Choroid plexus epithelial cell (primary cell): Measurements from ENCODE around the gene CLMP.
"Not testable (repeated sequence)": the region's sequence is repeated elsewhere in the genome, so short reads cannot be mapped to it uniquely, and the experiment has no call there.

Source experiments
- DNase-seq: peaks from one replicate; pipeline ENCODE4 v3.0.0-alpha.2; 2010; ENCODE audit warnings: low read depth
- H3K4me3 ChIP-seq: 2 replicates; pipeline ENCODE4 v1.5.1; 2011; ENCODE audit warnings: low read depth, mild to moderate bottlenecking, control low read depth, low read length, moderate library complexity
- TF ChIP-seq, protein P1 (sequence below): conservative IDR thresholded peaks from 2 replicates; pipeline ENCODE4 v1.5.1; 2011; ENCODE audit warnings: low read depth, mild to moderate bottlenecking, control low read depth, inconsistent platforms, low read length, moderate library complexity

The CLMP gene

DNA sequence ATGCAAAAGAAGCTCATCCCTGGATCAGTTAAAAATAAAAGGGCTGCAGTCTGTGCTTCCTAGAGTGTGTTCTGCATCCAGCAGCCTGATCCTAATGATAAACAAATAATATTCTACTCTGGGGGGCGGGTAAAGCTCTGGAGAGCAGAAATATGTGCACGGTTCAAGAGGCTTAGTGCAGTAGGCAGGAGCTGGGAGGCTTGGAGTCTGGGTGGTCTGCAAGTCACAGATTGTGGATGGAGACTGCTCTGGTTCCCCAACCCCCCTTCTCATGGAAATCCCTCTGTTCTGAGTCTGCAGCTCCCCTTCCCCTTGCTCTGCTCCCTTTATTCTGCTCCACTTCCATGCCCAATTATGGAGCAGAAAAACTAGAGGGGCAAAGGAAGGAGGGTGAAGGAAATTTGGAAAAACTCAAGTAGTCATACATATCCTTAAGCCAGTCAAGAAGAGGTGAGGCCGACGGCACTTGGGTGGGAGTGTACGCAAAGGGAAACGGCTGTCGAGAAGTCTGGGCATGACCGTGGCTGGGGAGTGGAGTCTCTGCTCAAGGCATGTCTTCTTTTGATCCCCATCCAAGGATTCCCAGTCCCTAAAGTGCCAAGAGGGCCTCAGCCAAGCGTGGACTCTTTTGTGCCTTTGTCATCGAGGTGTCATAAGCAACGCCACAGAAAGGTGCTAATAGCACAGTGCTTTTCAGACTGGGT lies 16.3 kb upstream of the CLMP start:
- TF ChIP-seq, protein P1, sequence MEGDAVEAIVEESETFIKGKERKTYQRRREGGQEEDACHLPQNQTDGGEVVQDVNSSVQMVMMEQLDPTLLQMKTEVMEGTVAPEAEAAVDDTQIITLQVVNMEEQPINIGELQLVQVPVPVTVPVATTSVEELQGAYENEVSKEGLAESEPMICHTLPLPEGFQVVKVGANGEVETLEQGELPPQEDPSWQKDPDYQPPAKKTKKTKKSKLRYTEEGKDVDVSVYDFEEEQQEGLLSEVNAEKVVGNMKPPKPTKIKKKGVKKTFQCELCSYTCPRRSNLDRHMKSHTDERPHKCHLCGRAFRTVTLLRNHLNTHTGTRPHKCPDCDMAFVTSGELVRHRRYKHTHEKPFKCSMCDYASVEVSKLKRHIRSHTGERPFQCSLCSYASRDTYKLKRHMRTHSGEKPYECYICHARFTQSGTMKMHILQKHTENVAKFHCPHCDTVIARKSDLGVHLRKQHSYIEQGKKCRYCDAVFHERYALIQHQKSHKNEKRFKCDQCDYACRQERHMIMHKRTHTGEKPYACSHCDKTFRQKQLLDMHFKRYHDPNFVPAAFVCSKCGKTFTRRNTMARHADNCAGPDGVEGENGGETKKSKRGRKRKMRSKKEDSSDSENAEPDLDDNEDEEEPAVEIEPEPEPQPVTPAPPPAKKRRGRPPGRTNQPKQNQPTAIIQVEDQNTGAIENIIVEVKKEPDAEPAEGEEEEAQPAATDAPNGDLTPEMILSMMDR: no peak
- DNase-seq: no peak
- no peak overlapping the region for H3K4me3 ChIP-seq

DNA sequence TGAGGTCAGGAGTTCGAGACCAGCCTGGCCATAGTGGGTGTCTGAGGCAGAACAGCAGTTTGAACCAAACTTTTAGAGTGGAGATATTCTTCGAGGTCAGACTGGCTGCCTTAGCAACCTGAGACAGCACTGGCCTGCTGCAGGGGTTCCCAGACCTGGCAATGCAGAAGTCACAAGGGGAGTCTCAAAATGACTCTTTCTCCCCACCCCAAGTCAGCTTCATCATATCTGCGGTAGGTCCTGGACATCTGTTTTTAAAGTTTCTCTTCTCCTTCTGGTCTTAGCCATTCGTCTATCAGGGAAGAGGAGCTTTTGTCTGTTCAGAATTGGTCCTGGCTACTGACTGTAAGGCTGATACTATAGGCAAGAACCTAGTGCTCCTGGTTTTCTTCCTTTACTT lies 14.5 kb upstream of the CLMP start:
- TF ChIP-seq, protein P1: no peak
- no peak overlapping the region for H3K4me3 ChIP-seq
- DNase-seq: no peak

DNA sequence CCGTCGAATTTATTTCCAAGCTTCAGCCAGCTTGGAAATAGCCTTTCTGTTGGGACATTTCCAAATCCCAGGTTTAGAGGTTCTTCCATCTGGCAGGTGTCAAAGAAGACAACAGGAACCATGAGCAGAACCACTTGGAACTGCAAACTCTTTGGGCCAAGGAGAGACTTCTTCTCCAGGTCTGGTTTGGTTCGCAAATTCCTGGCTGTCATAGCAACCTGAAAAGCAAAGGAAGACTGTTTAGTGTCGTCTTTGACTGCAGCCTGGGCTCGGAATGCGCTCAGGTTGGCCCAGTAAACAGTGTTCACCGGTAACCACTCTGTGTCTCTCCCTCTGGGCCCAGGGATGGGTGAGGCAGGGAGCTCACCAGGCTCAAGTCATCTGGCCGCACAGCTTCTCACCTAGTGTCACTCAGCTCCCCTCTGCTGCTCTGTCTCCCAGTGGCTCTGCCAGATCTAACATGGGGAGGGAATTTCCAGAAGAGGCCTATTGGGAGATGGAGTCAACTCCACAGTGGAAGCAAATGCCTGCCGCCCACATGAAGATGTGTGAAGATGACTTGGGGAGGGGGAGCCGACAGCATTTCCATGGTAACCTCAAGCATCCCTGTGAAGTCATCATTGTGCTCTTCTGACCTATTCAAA lies 11.9 kb upstream of the CLMP start:
- TF ChIP-seq, protein P1: no peak
- no peak overlapping the region for H3K4me3 ChIP-seq
- no peak for DNase-seq

DNA sequence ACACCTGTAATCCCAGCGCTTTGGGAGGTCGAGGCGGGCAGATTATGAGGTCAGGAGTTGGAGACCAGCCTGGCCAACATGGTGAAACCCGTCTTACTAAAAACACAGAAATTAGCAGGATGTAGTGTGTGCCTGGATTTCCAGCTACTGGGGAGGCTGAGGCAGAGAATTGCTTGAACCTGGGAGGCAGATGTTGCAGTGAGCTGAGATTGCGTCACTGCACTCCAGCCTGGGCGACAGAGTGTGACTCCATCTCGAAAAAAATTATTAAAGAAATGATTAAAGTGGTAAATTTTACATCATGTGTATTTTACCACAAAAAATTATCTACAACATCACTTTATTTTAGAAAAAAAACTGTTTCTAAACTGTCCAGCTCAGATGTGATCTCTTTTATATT lies 11.0 kb upstream of the CLMP start:
- DNase-seq, H3K4me3 ChIP-seq: not testable (repeated sequence)

DNA sequence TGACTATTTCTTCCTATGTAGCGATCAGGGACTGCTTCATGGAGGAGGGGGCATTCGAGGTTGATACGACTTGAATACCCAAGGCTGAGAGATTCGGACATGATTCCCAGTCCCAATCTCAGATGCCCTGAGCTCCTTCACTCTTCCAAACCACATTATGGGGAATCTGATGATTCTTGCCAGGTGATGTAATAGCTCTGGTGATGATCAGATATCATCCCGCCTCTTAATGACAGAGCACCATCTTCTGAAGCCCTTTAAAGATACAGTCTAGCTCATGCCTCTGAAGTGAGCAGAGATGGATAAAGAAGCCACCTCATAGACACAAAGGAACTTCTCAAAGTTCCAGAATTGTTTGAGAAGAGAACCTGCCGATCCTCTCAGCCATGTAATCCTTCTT lies 8.9 kb upstream of the CLMP start:
- H3K4me3 ChIP-seq: no peak overlapping the region
- no peak for DNase-seq
- TF ChIP-seq, protein P1: no peak

DNA sequence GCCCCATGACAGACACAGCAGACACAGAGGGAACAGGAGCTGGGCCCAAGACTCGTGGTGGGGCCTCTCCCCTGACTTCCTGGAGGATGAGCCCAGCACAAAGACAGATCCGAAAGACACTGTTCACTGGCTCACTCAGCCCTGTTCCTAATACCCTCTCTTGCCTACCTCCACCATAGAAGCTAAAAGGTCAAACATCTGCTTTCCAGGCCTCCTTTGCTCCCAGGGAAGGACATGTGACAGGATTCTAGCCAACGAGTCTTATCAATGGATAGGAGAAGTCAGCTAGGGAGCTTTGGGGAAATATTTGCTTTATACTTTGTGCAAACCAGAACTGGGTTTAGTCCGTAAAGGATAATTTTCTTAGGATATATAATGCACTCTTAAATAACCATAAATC lies 8.4 kb upstream of the CLMP start:
- no peak overlapping the region for H3K4me3 ChIP-seq
- TF ChIP-seq, protein P1: no peak
- no peak for DNase-seq

DNA sequence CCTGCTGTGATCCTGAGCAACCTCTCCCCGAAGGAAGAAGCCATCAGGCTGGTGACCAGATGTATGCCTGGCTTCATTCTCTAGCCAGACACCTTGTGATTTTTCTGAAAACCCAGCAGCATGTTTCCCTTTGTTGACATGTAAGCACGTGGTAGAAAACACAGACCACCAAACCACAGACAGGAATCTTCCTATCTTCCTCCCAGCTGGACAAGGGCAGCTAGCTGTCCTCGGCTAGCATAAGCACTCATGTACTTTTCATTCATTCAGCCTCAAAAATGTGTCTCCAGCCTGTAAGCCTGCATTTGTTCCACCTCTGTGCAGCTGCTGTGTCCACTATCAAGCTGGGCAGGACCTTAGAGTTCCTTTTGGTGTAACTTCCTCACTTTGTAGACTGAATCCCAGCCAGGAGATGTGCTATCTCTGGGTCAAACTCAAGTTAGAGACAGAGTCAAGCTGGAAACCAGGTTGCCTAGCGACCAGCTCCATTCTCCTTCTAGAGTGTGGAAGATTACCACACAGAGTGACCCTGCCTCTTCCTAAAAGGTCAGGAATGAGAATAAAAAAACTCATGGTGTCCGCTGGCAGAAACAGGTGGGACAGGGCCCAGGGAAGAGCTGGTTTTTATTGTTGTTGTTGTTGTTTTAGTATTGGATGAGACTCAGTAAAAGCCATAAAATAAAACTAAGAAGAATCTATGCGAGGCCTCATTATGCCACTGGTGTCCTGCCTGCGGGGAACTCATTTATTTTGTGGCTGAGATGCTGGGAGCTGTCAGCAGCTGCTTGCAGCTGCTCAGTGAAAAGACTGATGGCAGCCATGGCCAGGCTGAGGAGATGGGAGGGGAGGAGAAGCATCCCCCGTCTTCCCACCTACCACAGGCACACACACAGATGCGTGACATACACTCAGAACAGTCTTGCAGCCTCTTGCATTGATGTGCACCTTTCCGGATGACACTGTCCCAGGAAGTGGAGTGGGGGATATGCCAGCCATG lies 7.4 kb upstream of the CLMP start:
- TF ChIP-seq, protein P1: no peak
- no peak overlapping the region for H3K4me3 ChIP-seq
- peak; percentile 94 for DNase-seq
